SK-N-SH treated with all-trans-retinoic acid at 6 μM for 48 hours (cell line): ENCODE results near the gene ADGRD2.

Experiments used
- CSDC2 ChIP-seq: fragments of 250-450 bp; sonication (Bioruptor Pico); IDR thresholded peaks from 2 replicates; pipeline ENCODE4 v1.5.0; 2020; ENCODE audit warnings: mild to moderate bottlenecking, moderate library complexity
- OSR1 ChIP-seq: fragments of 250-450 bp; sonication (Bioruptor Pico); IDR thresholded peaks from 2 replicates; pipeline ENCODE4 v1.8.0; 2022; ENCODE audit warnings: moderate library complexity, mild to moderate bottlenecking, inconsistent platforms
- RARB ChIP-seq: fragments of 250-450 bp; sonication (Bioruptor Pico); IDR thresholded peaks from 2 replicates; pipeline ENCODE4 v1.8.0; 2021; ENCODE audit warnings: mild to moderate bottlenecking, moderate library complexity
- TF ChIP-seq, protein P1 (sequence below): fragments of 250-450 bp; sonication (Bioruptor Pico); IDR thresholded peaks from 2 replicates; pipeline ENCODE4 v1.5.1; 2020; ENCODE audit warnings: low read depth, mild to moderate bottlenecking, moderate library complexity
- TF ChIP-seq, protein P2 (sequence below): fragments of 250-450 bp; sonication (Bioruptor Pico); IDR thresholded peaks from 2 replicates; pipeline ENCODE4 v1.8.0; 2021; ENCODE audit warnings: low read depth, mild to moderate bottlenecking, moderate library complexity, borderline replicate concordance
- TF ChIP-seq, protein P3 (sequence below): fragments of 250-450 bp; sonication (Bioruptor Pico); IDR thresholded peaks from 2 replicates; pipeline ENCODE4 v1.8.0; 2020; ENCODE audit warnings: mild to moderate bottlenecking, moderate library complexity, borderline replicate concordance

DNA sequence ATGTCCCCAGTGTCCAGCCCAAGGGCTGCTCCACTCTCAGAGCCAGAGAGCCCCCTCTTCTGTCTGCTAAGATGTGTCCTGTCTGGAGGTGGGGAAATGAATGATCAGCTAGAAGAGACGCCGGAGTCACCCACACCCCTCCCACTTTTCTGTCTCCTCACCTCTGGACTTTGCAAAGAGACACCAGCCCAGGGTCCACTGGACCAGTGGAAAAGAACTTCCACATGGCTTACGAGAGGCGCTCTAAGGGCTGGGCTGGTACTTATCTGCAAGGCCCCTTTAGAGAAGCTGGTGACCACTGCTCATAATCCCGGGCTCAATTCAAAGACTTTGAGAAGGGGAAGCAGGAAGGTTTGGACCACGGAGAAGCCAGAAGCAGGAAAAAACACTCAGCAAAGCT is 47.8 kb downstream of the ADGRD2 start:
- TF ChIP-seq RARB (CRISPR knock-in tag) (no peak), OSR1 (no peak), CSDC2 (CRISPR knock-in tag) (no peak)
- TF ChIP-seq, protein P1, sequence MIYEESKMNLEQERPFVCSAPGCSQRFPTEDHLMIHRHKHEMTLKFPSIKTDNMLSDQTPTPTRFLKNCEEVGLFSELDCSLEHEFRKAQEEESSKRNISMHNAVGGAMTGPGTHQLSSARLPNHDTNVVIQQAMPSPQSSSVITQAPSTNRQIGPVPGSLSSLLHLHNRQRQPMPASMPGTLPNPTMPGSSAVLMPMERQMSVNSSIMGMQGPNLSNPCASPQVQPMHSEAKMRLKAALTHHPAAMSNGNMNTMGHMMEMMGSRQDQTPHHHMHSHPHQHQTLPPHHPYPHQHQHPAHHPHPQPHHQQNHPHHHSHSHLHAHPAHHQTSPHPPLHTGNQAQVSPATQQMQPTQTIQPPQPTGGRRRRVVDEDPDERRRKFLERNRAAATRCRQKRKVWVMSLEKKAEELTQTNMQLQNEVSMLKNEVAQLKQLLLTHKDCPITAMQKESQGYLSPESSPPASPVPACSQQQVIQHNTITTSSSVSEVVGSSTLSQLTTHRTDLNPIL: no peak
- TF ChIP-seq, protein P2, sequence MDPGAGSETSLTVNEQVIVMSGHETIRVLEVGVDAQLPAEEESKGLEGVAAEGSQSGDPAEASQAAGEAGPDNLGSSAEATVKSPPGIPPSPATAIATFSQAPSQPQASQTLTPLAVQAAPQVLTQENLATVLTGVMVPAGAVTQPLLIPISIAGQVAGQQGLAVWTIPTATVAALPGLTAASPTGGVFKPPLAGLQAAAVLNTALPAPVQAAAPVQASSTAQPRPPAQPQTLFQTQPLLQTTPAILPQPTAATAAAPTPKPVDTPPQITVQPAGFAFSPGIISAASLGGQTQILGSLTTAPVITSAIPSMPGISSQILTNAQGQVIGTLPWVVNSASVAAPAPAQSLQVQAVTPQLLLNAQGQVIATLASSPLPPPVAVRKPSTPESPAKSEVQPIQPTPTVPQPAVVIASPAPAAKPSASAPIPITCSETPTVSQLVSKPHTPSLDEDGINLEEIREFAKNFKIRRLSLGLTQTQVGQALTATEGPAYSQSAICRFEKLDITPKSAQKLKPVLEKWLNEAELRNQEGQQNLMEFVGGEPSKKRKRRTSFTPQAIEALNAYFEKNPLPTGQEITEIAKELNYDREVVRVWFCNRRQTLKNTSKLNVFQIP: no peak
- TF ChIP-seq, protein P3, sequence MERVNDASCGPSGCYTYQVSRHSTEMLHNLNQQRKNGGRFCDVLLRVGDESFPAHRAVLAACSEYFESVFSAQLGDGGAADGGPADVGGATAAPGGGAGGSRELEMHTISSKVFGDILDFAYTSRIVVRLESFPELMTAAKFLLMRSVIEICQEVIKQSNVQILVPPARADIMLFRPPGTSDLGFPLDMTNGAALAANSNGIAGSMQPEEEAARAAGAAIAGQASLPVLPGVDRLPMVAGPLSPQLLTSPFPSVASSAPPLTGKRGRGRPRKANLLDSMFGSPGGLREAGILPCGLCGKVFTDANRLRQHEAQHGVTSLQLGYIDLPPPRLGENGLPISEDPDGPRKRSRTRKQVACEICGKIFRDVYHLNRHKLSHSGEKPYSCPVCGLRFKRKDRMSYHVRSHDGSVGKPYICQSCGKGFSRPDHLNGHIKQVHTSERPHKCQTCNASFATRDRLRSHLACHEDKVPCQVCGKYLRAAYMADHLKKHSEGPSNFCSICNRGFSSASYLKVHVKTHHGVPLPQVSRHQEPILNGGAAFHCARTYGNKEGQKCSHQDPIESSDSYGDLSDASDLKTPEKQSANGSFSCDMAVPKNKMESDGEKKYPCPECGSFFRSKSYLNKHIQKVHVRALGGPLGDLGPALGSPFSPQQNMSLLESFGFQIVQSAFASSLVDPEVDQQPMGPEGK: no peak
